GM12873 (cell line): ENCODE data around the gene SMOC2.

Source experiments
- TF ChIP-seq, protein P1 (sequence below): IDR thresholded peaks from 2 replicates; pipeline ENCODE4 v1.5.1; 2012; ENCODE audit warnings: low read depth, mild to moderate bottlenecking, moderate library complexity, low read length, control low read depth; ENCODE audit not compliant: insufficient read depth; ENCODE audit errors: missing control alignments

SMOC2 gene

DNA sequence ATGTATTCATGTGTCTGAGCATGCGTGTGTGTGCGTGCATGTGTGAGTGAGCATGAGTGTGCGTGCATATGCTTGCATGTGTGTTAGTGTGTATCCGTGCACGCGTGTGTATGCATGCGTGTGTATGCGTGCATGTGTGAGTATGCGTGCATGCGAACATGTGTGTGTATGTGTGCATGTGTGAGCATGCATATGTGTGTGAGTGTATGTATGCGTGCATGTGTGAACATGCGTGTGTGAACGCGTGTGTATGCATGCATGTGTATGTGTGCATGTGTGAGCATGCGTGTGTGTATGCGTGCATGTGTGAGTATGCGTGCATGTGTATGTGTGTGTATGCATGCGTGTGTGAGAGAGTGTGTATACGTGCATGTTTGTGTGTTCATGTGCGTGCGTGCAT is 77.9 kb downstream of the SMOC2 start:
- TF ChIP-seq, protein P1, sequence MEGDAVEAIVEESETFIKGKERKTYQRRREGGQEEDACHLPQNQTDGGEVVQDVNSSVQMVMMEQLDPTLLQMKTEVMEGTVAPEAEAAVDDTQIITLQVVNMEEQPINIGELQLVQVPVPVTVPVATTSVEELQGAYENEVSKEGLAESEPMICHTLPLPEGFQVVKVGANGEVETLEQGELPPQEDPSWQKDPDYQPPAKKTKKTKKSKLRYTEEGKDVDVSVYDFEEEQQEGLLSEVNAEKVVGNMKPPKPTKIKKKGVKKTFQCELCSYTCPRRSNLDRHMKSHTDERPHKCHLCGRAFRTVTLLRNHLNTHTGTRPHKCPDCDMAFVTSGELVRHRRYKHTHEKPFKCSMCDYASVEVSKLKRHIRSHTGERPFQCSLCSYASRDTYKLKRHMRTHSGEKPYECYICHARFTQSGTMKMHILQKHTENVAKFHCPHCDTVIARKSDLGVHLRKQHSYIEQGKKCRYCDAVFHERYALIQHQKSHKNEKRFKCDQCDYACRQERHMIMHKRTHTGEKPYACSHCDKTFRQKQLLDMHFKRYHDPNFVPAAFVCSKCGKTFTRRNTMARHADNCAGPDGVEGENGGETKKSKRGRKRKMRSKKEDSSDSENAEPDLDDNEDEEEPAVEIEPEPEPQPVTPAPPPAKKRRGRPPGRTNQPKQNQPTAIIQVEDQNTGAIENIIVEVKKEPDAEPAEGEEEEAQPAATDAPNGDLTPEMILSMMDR, result no peak

DNA sequence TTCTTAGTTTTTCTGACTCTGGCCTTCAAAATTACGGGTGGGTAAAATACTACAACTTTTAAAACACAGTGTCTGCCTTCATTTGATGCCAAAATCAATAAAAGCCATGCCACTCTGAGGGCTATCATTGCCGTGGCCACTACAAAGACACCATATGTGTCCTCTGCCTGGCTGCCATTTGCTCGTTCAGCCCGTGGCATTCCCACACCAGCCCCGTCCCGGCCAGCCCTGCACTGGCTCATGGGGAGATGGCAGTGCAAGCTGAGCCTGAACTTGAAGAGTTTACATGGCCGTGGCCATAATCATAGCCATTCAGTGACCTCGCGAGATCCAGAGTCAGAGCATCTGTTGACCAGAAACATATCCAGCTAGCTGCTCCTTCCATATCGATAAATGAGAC is 79.2 kb downstream of the SMOC2 start:
- TF ChIP-seq, protein P1, result no peak

DNA sequence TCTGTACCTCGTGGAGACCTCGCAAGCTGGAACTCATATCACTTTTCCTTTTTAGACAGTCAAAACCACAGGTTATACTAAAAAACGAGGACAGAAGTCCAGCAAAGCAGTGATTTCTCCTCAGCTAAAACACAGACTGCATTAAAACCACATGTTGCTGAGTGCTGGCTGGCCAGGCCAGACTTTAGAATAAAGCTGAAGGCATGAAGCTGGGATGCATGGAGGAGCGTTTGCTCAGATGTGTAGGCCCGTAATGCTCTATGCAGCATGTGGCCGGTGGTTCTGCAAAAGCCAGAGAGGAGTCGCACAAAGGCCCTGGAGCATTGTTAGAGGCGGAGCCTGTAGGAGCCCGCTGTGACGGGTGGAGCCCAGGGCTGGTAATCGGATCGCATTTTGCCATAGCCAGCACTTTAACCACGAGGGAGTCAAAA is 83.6 kb downstream of the SMOC2 start:
- TF ChIP-seq, protein P1, result no peak

DNA sequence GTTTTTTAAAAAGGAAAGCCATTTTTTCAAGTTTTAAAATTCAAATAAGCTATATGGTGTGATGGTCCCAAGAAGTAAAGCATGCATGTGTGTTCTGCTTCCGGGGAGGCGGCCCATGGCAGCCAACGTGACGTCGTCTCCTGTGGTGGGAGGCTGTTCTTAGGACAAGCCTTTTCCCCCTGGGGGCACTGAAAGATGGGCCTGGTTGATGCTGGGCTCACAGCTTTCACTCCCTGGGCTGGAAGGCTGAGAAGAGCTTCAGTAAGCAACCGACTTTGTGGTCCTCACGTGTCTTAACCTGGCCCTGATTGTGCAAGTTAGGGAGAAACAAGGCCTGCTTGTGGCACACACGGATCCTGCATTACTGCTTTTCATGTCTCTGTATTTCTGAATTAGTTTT is 84.1 kb downstream of the SMOC2 start:
- TF ChIP-seq, protein P1, result no peak

DNA sequence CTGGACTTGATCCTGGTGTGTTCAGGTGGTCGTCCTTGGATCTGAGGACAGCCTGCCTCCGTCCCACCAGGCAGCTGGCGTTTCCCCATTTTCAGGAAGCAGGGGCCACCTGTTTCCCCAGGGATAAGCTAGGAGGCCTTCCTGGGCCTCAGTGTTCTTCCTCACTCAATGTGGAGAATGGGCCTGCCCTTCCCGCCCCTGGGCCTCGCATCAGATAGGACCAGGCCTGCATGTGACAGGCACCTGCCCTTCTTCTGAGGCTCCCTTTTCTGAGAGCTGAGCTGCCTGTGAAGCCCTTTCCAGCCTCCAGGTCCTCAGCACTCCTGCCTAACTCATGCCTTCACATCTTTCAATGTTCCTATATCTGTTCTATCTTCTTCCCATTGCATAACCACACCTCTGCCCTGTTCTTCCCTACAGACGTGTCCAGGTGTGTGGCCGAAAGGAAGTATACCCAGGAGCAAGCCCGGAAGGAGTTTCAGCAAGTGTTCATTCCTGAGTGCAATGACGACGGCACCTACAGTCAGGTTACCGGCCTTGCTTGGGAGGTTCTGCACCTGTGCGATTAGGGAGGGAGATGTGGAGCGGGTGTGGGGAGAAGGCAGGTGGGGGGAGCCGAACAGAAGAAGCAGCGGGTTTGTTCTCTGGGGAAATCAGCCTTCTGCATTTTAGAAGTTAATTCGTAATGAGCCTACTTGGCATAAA is 85.1 kb downstream of the SMOC2 start:
- TF ChIP-seq, protein P1, result no peak

DNA sequence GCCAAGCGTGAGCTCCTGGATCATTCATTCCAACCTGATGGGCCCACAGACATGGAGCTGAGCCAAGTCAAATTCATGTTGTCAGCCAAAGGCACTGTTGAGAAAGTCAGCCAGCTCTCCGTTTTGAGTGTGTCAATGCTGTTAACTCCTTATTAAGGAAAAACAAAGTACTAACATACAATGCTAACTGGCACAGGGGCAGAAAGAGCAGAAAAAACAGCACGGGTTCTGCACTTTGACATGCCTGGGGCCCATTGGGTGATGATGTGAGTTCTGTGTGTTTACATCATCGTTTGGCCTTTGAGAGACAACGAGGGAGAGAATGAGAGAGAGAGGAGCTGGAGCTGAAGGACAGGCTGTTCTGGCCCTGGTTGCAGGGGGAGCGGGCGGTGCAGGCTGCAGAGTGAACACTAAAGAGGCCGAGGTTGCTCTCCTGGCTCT is 85.9 kb downstream of the SMOC2 start:
- TF ChIP-seq, protein P1, result no peak

DNA sequence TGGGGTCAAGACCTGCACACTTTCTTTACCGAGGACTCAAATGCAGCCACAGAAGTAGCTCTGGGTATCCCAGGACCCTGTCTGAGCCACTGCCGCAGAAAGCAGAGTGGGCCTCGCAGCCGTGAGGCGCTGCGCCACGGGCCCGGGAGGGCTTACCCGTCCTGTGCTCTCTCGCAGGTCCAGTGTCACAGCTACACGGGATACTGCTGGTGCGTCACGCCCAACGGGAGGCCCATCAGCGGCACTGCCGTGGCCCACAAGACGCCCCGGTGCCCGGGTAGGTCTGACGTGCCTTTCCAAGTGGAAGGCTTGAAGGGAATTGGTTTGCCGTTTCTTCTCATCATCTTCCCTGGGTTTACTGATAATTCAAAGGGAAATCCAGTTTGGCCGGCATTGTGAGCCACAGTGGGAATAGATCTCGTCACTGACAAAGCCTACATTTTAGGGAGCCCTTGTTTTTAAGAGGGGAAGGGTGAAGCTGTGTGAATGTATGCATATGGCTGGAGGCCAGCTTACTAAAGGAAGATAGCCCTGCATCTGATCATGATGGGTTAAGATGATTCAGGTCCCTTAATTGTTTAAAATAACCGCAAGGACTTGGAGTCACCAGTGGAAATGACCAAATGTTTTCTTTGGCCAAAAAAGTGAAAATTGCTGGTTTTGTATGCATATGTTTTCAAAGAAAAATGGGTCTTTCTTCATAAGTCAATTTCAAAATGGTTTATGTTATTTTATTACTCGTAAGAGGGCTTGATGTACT is 86.6 kb downstream of the SMOC2 start:
- TF ChIP-seq, protein P1, result no peak
